Suprapubic skin (tissue), 4 donors: Measurements from ENCODE around the gene DLAT. TPM values are rescaled to one million over a fixed set of nuclear protein-coding genes. Genes with fewer than 3 reads are reported as not detected.

ENCODE experiments used
- DNase-seq, 2 donors: peaks; one replicate each; pipeline ENCODE4 v3.0.0-alpha.2; 2019; ENCODE audit warnings: low spot score in 2 of 2
- H3K27ac ChIP-seq: fragments of 200-600 bp; sonication (generic); one replicate; pipeline ENCODE4 v1.5.1; 2019
- H3K27me3 ChIP-seq: fragments of 200-600 bp; sonication (generic); one replicate; pipeline ENCODE4 v1.5.1; 2019
- H3K36me3 ChIP-seq: fragments of 200-600 bp; sonication (generic); one replicate; pipeline ENCODE4 v1.5.1; 2019
- H3K4me1 ChIP-seq: fragments of 200-600 bp; sonication (generic); one replicate; pipeline ENCODE4 v1.5.1; 2019
- H3K4me3 ChIP-seq: fragments of 200-600 bp; sonication (generic); one replicate; pipeline ENCODE4 v1.5.1; 2019; ENCODE audit warnings: mild to moderate bottlenecking
- H3K9me3 ChIP-seq: fragments of 200-600 bp; sonication (generic); one replicate; pipeline ENCODE4 v1.5.1; 2019
- EP300 ChIP-seq: sonication (generic); formaldehyde crosslinking; IDR thresholded peaks from one replicate; pipeline ENCODE4 v1.6.1; 2017; ENCODE audit warnings: antibody characterized with exemption
- POLR2A ChIP-seq, 2 donors: fragments of 450-650 bp; IDR thresholded peaks; one replicate each; pipeline ENCODE4 v1.6.1; 2017; ENCODE audit warnings: antibody characterized with exemption in 2 of 2, mild to moderate bottlenecking in 2 of 2, moderate library complexity in 2 of 2
- POLR2AphosphoS5 ChIP-seq, 3 donors: sonication (generic); formaldehyde crosslinking; IDR thresholded peaks; one replicate each; pipeline ENCODE4 v1.6.1; 2017; ENCODE audit warnings: antibody characterized with exemption in 3 of 3
- WGBS: methylation state at CpG from one replicate; pipeline ENCODE4 v1.1.5; 2018; 5-methylcytosine and 5-hydroxymethylcytosine counted together
- total RNA-seq, 4 donors: library from RNA; depleted of rRNA; stranded (reverse); fragments of >200 nt; gene quantifications; one replicate each; pipeline ENCODE4 v1.1.0, GENCODE V29; 2016
- TF ChIP-seq, protein P1 (sequence below), 2 donors: fragments of 200-600 bp in 1 of 2; fragments of 450-650 bp in 1 of 2; sonication (generic) in 1 of 2; IDR thresholded peaks; one replicate each; pipeline ENCODE4 v1.5.1; 2016 to 2019; ENCODE audit warnings: antibody characterized with exemption in 2 of 2, mild to moderate bottlenecking in 1 of 2, moderate library complexity in 1 of 2

The DLAT gene
- total RNA-seq, 4 donors from 2014 or later: 16.0 to 32.5 (median 24.4) TPM

DNA sequence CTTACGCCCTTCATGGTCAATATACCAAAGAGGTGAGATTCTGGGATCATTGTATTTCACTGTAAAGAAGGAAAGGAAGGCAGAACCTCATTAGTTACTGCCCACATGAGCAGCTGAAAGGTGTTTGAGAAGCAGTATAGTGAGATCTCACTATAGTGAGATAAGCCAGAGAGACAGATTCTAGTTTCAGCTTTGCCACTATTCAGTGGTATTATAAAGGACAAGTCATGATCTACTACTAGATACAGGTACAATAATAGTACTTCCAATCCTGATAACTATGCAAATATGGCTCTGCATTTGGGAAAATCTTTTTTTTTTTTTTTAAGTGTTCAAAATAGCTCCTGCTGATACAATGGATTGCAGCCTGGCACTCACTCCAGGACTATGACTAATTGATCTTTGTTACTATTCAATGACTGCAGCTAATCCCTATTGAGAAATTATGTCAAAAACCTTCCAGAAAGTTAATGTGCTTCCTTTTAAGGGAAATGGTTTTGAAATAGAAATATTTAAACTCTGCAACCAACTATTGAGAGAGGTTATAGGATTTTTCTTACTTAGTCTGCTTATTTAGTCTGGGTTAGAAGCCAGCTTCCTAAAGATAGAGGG is 8.3 kb upstream of the DLAT start:
- WGBS: 100% methylated on average over 1 of the region's 1 CpG
- no peak overlapping the region for H3K4me3 ChIP-seq
- peak in 1 of 2 donors; percentile 68 for DNase-seq
- H3K27me3 ChIP-seq: no peaks in the 10 kb centered on the region
- no peaks in the 10 kb centered on the region for H3K9me3 ChIP-seq
- H3K4me1 ChIP-seq: peaks cover 3% of the 10 kb centered on the region
- peaks cover 20% of the 10 kb centered on the region for H3K36me3 ChIP-seq
- TF ChIP-seq EP300 (no peak), POLR2AphosphoS5 (IDR thresholded peaks at IDR 0.05) (no peak), POLR2A (IDR thresholded peaks at IDR 0.05) (no peak)
- TF ChIP-seq, protein P1, sequence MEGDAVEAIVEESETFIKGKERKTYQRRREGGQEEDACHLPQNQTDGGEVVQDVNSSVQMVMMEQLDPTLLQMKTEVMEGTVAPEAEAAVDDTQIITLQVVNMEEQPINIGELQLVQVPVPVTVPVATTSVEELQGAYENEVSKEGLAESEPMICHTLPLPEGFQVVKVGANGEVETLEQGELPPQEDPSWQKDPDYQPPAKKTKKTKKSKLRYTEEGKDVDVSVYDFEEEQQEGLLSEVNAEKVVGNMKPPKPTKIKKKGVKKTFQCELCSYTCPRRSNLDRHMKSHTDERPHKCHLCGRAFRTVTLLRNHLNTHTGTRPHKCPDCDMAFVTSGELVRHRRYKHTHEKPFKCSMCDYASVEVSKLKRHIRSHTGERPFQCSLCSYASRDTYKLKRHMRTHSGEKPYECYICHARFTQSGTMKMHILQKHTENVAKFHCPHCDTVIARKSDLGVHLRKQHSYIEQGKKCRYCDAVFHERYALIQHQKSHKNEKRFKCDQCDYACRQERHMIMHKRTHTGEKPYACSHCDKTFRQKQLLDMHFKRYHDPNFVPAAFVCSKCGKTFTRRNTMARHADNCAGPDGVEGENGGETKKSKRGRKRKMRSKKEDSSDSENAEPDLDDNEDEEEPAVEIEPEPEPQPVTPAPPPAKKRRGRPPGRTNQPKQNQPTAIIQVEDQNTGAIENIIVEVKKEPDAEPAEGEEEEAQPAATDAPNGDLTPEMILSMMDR (IDR thresholded peaks at IDR 0.05): no peak
- H3K27ac ChIP-seq: peak overlapping the region; percentile 73

DNA sequence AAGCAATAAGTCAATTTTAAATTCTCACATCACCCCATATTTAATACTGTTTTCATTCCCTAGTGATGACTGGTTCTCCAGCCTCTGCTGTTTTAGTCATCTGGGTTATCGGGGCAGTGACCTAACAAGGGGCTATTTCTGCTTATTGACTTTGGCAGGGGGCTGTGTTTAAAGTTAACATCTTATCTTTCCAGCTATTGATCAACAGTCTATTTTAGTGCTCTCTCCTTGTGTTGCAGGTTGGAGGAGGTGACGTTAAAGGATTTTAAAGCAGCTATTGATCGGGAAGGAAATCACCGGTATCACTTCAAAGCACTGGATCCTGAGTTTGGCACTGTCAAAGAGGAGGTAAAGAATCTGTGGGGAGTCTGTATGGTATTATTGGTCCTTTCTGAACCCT is 7.7 kb upstream of the DLAT start:
- Histone ChIP-seq H3K36me3 (peaks cover 20% of the 10 kb centered on the region), H3K27me3 (no peaks in the 10 kb centered on the region)
- 83% methylated on average over 4 of the region's 4 CpGs for WGBS

DNA sequence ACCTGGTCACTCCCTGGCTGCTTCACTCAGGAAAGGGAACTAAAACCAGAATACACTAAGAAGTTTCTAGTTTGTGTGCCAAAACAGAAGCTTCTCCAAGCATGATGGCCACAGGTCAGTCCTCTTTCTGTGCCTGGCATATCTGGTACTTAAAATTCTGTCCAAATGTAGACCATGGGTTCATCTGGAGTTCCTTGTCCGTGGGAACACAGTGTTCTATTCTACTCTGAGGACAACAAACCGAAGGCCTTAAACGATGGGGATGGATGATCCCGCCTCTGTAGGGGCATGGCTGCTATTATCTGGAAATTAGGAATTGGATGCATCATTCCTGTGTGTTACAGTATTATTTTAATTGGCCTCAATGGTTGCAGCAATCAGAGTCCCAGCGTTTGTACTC is 6.1 kb upstream of the DLAT start:
- no peak overlapping the region for H3K4me3 ChIP-seq
- H3K9me3 ChIP-seq: no peaks in the 10 kb centered on the region
- no peak overlapping the region for H3K27ac ChIP-seq
- TF ChIP-seq POLR2A (IDR thresholded peaks at IDR 0.05): no peak
- TF ChIP-seq, protein P1 (IDR thresholded peaks at IDR 0.05): no peak
- TF ChIP-seq POLR2AphosphoS5 (IDR thresholded peaks at IDR 0.05): no peak
- no peak for TF ChIP-seq EP300
- no peak for DNase-seq
- WGBS: 86% methylated on average over 5 of the region's 5 CpGs
- peaks cover 20% of the 10 kb centered on the region for H3K36me3 ChIP-seq
- H3K4me1 ChIP-seq: peaks cover 4% of the 10 kb centered on the region
- H3K27me3 ChIP-seq: no peaks in the 10 kb centered on the region

More for the DNA sequence above, 7.7 kb upstream of the DLAT start:
- no peak for DNase-seq
- peaks cover 3% of the 10 kb centered on the region for H3K4me1 ChIP-seq
- H3K27ac ChIP-seq: peak overlapping the region; percentile 73
- H3K9me3 ChIP-seq: no peaks in the 10 kb centered on the region
- TF ChIP-seq POLR2A (IDR thresholded peaks at IDR 0.05) (no peak), POLR2AphosphoS5 (IDR thresholded peaks at IDR 0.05) (no peak), EP300 (no peak)
- TF ChIP-seq, protein P1 (IDR thresholded peaks at IDR 0.05): no peak
- no peak overlapping the region for H3K4me3 ChIP-seq

DNA sequence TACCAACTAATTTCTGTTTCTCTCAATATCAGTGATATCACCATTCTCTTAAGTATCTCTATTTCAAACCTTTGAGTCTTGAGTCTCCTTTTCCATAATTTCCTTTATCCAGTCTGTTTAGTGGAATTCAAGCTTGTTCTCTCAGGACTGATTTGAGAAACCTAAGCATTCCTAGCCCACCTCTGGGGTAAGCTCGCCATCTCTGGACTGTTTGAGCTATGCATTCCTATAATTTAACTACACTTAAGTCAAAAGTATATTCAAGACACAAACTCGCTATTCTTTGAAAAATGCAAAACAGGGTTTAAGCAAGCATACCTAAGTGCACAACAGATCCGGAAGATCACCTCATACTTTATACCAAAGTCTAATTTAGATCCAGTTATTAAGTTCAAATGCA is 2.1 kb upstream of the DLAT start:
- TF ChIP-seq POLR2A (IDR thresholded peaks at IDR 0.05) (no peak), EP300 (no peak), POLR2AphosphoS5 (IDR thresholded peaks at IDR 0.05) (no peak)
- TF ChIP-seq, protein P1 (IDR thresholded peaks at IDR 0.05): no peak
- 91% methylated on average over 3 of the region's 3 CpGs for WGBS

DNA sequence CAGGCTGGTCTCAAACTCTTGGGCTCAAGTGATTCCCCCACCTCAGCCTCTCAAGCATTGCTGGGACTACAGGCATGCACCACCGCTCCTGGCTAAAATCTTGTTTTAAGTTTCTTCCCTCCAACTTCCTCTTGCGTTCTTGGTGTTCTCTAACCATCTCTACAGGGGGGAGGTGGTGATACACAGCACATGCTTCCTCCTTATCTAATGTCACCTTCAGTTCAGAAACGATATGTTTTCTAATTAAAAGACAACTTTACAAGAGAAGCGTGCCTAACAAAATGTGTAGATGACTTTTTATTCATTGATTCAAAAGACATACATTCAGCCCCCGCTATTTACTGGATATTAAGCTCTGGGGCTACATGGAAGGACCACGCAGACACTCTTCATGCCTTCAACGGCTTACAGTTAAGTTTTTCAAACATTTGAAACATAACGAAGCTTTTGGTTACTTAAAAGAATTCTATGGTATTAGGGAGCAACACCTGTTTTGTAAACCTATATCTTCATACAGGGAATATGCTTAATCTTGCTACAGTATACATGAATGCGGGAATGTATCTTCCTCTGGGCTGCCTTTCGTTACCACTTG is 933 bp upstream of the DLAT start:
- H3K27me3 ChIP-seq: no peaks in the 10 kb centered on the region
- 19% methylated on average over 10 of the region's 10 CpGs for WGBS
- H3K27ac ChIP-seq: peak overlapping the region; percentile 84
- H3K9me3 ChIP-seq: no peaks in the 10 kb centered on the region
- DNase-seq: no peak
- TF ChIP-seq EP300: no peak
- TF ChIP-seq, protein P1 (IDR thresholded peaks at IDR 0.05): no peak
- TF ChIP-seq POLR2A (IDR thresholded peaks at IDR 0.05): no peak
- no peak for TF ChIP-seq POLR2AphosphoS5 (IDR thresholded peaks at IDR 0.05)
- H3K4me3 ChIP-seq: peak overlapping the region; percentile 69
- peaks cover 7% of the 10 kb centered on the region for H3K4me1 ChIP-seq
- H3K36me3 ChIP-seq: peaks cover 16% of the 10 kb centered on the region

More for the DNA sequence above, 2.1 kb upstream of the DLAT start:
- no peak overlapping the region for H3K4me3 ChIP-seq
- H3K27ac ChIP-seq: no peak overlapping the region
- peaks cover 18% of the 10 kb centered on the region for H3K36me3 ChIP-seq
- H3K27me3 ChIP-seq: no peaks in the 10 kb centered on the region
- DNase-seq: no peak
- peaks cover 7% of the 10 kb centered on the region for H3K4me1 ChIP-seq
- no peaks in the 10 kb centered on the region for H3K9me3 ChIP-seq
